Vagina (tissue), 2 donors: ENCODE results near the gene PI4KA. TPM values are rescaled to one million over a fixed set of nuclear protein-coding genes. Genes with fewer than 3 reads are reported as not detected.
A peak's percentile ranks its signal among the peaks of the same experiment; 100 is the strongest.
"Not testable (repeated sequence)": the region's sequence is repeated elsewhere in the genome, so short reads cannot be mapped to it uniquely, and the experiment has no call there.

Experiments used
- DNase-seq, 2 donors: peaks; one replicate each; pipeline ENCODE4 v3.0.0-alpha.2; 2017; ENCODE audit errors: extremely low spot score in 2 of 2
- H3K27ac ChIP-seq: fragments of 200-600 bp; sonication (generic); one replicate; pipeline ENCODE4 v1.5.1; 2019
- H3K27me3 ChIP-seq: fragments of 200-600 bp; sonication (generic); one replicate; pipeline ENCODE4 v1.5.1; 2019
- H3K36me3 ChIP-seq, 2 donors: fragments of 200-600 bp; sonication (generic); one replicate each; pipeline ENCODE4 v1.5.1; 2017 to 2019
- H3K4me1 ChIP-seq: fragments of 200-600 bp; sonication (generic); one replicate; pipeline ENCODE4 v1.5.1; 2019
- H3K4me3 ChIP-seq, 2 donors: fragments of 200-600 bp; sonication (generic); 1 replicate in 1 of 2; 2 replicates in 1 of 2; pipeline ENCODE4 v1.5.1; 2016 to 2019
- H3K9me3 ChIP-seq: fragments of 200-600 bp; sonication (generic); one replicate; pipeline ENCODE4 v1.5.1; 2019
- POLR2A ChIP-seq, 2 donors: fragments of 450-650 bp; IDR thresholded peaks; one replicate each; pipeline ENCODE4 v1.6.1; 2017; ENCODE audit warnings: antibody characterized with exemption in 2 of 2, mild to moderate bottlenecking in 2 of 2, moderate library complexity in 2 of 2
- POLR2AphosphoS5 ChIP-seq, 2 donors: sonication (generic); formaldehyde crosslinking; IDR thresholded peaks; one replicate each; pipeline ENCODE4 v1.9.0; 2017; ENCODE audit warnings: antibody characterized with exemption in 2 of 2, mild to moderate bottlenecking in 2 of 2, low read depth in 1 of 2; ENCODE audit not compliant: insufficient read depth in 1 of 2
- intact Hi-C: fragments of 100-400 bp; cut with DNase I; formaldehyde crosslinking; loops from one replicate; pipeline ENCODE4 v1.15.1; 2023
- total RNA-seq: library from RNA; depleted of rRNA; stranded (reverse); fragments of >200 nt; gene quantifications from one replicate; pipeline ENCODE4 v1.2.3, GENCODE V29; 2016
- TF ChIP-seq, protein P1 (sequence below), 3 experiments: fragments of 450-650 bp in 2 of 3; fragments of 200-600 bp in 1 of 3; sonication (generic) in 1 of 3; IDR thresholded peaks; one replicate each; pipeline ENCODE4 v1.5.1; 2017 to 2019; ENCODE audit warnings: antibody characterized with exemption in 3 of 3, mild to moderate bottlenecking in 2 of 3, moderate library complexity in 2 of 3

The PI4KA gene
- total RNA-seq, 1 donor from 2014 or later, result 135 TPM

- no peak overlapping the region for H3K4me3 ChIP-seq
- no peaks in the 10 kb centered on the region for H3K4me1 ChIP-seq
- TF ChIP-seq POLR2A (IDR thresholded peaks at IDR 0.05) (no peak), POLR2AphosphoS5 (IDR thresholded peaks at IDR 0.05; ENCODE audit: insufficient read depth in 1 of 2, low read depth in 1 of 2) (no peak)
- TF ChIP-seq, protein P1, sequence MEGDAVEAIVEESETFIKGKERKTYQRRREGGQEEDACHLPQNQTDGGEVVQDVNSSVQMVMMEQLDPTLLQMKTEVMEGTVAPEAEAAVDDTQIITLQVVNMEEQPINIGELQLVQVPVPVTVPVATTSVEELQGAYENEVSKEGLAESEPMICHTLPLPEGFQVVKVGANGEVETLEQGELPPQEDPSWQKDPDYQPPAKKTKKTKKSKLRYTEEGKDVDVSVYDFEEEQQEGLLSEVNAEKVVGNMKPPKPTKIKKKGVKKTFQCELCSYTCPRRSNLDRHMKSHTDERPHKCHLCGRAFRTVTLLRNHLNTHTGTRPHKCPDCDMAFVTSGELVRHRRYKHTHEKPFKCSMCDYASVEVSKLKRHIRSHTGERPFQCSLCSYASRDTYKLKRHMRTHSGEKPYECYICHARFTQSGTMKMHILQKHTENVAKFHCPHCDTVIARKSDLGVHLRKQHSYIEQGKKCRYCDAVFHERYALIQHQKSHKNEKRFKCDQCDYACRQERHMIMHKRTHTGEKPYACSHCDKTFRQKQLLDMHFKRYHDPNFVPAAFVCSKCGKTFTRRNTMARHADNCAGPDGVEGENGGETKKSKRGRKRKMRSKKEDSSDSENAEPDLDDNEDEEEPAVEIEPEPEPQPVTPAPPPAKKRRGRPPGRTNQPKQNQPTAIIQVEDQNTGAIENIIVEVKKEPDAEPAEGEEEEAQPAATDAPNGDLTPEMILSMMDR (IDR thresholded peaks at IDR 0.05), result no peak
- H3K36me3 ChIP-seq, result peaks cover 0 to 23% of the 10 kb centered on the region in 2 donors
- no peak for DNase-seq
- no peak overlapping the region for H3K27ac ChIP-seq
- H3K9me3 ChIP-seq, result no peaks in the 10 kb centered on the region
- H3K27me3 ChIP-seq, result no peaks in the 10 kb centered on the region
- intact Hi-C loops, result no loop called here
These were observed 137.8 kb downstream of the PI4KA start for GRCh38 chr22:20720692-20721408.

- H3K27me3 ChIP-seq, H3K4me1 ChIP-seq, H3K4me3 ChIP-seq, H3K27ac ChIP-seq, DNase-seq, H3K9me3 ChIP-seq, intact Hi-C loops: not testable (repeated sequence)
- peaks cover 0 to 23% of the 10 kb centered on the region in 2 donors for H3K36me3 ChIP-seq
These were observed 139.9 kb downstream of the PI4KA start for GRCh38 chr22:20718727-20719126.

DNA sequence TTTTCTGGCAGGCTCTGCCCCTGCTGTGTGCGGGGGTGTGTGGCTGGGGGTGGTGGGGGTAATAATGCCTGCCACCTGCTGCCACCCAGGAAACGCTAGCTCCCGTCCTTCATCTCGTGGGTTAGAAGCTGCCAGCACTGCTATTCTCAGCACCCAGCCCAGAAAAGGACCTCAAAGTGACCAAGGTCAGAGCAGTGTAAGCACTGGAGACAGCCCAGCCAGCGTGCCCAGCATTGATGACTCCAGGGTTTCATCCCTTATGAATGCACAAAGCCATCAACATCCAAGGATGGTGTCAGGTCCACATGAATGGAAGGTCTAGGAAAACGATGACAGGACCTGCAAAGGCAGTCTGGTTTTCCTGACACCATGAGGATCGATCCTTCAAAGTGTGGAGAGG lies 140.6 kb downstream of the PI4KA start:
- peaks cover 0 to 23% of the 10 kb centered on the region in 2 donors for H3K36me3 ChIP-seq
- DNase-seq, H3K27ac ChIP-seq, H3K27me3 ChIP-seq, H3K4me1 ChIP-seq, H3K9me3 ChIP-seq, intact Hi-C loops, H3K4me3 ChIP-seq: not testable (repeated sequence)

- DNase-seq, H3K4me3 ChIP-seq, H3K9me3 ChIP-seq, H3K4me1 ChIP-seq, H3K27ac ChIP-seq, intact Hi-C loops, H3K27me3 ChIP-seq: not testable (repeated sequence)
- H3K36me3 ChIP-seq, result peaks cover 0 to 23% of the 10 kb centered on the region in 2 donors
These were observed 141.3 kb downstream of the PI4KA start for GRCh38 chr22:20717213-20717866.

DNA sequence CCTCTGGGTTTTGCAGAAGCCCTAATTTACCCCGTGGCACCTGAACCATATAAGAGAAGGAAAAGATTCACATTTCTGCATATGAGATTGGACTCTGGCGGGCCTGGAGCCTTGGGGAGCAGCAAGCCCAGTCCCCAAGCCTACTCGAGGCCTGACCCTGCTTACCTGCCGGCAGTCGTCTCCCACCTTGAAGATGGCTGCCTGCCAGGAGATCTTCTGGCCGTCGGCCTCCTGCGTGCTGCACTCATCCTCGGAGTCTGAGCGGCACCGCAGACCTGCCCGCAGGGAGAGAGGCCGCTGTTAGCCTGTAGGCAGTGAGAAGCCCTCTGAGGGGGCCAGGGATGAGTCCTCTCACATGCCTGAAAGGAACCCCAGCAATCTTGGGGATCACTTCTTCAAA lies 145.5 kb downstream of the PI4KA start:
- H3K27ac ChIP-seq, H3K4me1 ChIP-seq, DNase-seq, H3K4me3 ChIP-seq, H3K27me3 ChIP-seq, intact Hi-C loops, H3K9me3 ChIP-seq: not testable (repeated sequence)
- peaks cover 0 to 13% of the 10 kb centered on the region in 2 donors for H3K36me3 ChIP-seq

DNA sequence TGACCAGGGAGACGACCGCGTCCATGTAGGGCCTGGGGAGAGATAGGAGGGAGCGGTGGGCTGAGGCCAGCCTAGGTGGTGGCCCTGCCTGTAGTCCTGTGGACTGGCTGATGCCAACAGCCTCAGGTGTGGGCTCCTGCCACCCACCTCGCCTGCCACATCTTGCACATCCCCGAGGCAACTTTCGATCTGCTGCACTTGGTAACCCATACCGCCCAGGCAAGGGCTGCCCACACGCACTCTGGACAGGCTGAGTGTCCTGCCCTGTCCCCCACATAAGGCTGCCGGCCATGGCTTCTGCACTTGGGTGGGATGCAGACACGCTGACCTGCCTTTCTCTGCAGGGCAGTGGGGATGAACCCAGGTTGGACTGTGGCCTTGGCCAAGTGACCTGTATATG lies 148.6 kb downstream of the PI4KA start:
- intact Hi-C loops, H3K27me3 ChIP-seq, DNase-seq, H3K4me3 ChIP-seq, H3K9me3 ChIP-seq, H3K36me3 ChIP-seq, H3K27ac ChIP-seq, H3K4me1 ChIP-seq: not testable (repeated sequence)

DNA sequence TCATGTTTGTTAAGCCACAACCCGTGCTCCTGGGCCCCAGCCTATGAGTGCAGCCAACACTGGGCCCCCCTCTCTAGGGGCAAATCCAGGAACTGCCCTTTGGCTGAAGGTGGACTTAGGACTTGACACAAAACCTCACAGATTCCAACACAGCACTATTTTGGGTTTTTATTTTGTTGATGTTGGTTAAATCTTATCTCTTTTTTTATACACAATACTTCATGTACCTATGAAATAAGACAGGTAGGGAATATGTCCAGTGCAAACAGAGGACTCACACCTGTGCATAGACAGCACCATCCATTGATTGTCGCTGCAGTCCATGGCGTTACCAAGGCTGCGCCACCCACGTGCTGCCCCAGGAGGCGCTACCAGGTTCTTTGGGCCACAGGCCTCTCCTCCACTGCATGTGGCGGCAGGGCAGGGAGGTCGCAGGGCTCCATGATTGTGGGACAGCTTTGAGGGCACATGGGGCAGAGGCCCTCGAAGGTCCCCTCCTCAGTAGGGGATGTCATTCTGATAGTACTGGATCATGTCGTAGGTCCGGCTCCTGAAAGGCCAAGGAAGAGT lies 151.0 kb downstream of the PI4KA start:
- H3K4me1 ChIP-seq, result peaks cover 11% of the 10 kb centered on the region
- H3K36me3 ChIP-seq, H3K27me3 ChIP-seq, H3K4me3 ChIP-seq, DNase-seq, H3K9me3 ChIP-seq, intact Hi-C loops, H3K27ac ChIP-seq: not testable (repeated sequence)

GRCh38 chr22:20703816-20704609 lies 154.6 kb downstream of the PI4KA start:
- intact Hi-C loops, H3K9me3 ChIP-seq, H3K36me3 ChIP-seq, H3K27ac ChIP-seq, DNase-seq, H3K27me3 ChIP-seq: not testable (repeated sequence)
- Histone ChIP-seq H3K4me3 (peak overlapping the region; percentile 58 to 59), H3K4me1 (peaks cover 11% of the 10 kb centered on the region)

DNA sequence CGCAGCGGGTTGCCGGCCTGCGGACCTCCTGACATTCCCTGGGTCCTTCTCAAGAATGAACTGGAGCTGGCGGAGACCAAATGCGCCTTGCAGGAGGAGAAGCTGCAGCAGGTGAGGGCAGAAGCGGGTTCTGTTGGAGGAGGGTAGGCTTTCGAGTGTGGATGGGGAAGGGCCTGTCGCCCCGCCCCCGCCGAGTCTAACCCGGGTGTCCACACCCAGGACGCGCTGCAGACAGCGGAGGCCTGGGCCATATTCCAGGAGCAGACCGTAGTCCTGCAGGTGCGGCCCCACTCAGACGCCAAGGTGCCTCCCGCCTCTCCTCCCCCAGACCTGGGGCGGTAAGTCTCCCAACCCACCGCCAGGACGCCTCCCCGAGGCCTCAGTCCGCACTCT lies 155.2 kb downstream of the PI4KA start:
- H3K9me3 ChIP-seq, H3K36me3 ChIP-seq, H3K27ac ChIP-seq, intact Hi-C loops, DNase-seq, H3K27me3 ChIP-seq: not testable (repeated sequence)
- peak overlapping the region; percentile 58 to 59 for H3K4me3 ChIP-seq
- peaks cover 11% of the 10 kb centered on the region for H3K4me1 ChIP-seq
